ENCODE measurements around the gene SOCS3.

Gene SOCS3, protein sequence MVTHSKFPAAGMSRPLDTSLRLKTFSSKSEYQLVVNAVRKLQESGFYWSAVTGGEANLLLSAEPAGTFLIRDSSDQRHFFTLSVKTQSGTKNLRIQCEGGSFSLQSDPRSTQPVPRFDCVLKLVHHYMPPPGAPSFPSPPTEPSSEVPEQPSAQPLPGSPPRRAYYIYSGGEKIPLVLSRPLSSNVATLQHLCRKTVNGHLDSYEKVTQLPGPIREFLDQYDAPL

DNA sequence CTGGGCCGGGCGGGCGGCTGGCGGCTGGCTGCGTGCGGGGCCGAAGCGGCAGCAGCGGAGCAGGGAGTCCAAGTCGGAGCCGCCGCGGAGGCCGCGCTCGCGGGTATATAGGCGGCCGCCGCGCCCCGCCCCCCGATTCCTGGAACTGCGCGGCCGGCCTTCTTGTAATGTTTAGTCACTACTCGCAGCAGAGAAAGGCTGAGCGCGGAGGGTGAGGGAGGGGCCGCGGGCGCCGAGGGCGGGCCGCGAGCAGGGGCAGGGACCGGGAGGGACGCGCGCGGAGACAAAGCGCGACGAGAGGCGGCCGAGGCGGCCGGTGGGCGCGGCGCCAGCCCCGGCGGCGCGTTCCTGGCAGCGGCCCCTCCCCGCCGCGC is at the start of gene SOCS3:
SOCS3 (minus strand) TSS at position 81 of the 374 bp plus-strand sequence. CDS start 982 bp downstream, outside the sequence.
- DNase-seq = peak; percentile 58

DNA sequence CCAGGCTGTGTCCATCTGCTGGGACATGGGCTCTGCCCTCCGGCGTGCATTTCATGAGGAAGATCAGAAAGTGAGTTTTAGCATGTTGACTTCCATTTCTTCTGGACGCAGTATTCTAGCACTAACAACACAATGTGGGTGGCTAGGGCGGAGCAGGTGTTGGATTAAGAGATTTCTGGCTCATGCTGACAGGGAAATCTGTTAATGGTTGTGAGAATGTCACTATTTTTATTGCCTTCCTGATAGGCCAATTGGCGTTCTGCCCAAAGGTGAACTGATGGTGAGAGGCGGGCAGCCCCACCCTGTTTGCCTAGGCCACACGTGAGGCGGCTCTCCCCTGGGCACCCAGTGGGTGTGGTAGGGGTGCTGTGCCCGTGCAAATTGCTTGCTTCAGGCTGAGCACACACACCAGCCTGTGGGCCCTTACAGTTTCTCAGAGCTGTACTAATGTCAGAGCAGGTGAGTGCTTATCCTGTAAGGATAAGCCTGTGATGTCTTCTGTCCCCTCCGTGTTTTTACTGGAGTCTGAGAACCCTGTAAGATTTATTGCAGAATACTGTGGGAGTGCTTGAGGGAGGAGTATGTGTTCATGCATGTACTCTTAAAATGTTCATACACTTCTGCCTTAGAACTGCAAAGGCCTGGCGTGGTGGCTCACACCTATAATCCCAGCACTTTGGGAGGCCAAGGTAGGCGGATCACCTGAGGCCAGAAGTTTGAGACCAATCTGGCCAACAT is 49.5 kb upstream of the SOCS3 start:
- no peak for DNase-seq

GRCh38 chr17:78408476-78409050 is 48.7 kb upstream of the SOCS3 start:
- no peak for DNase-seq

- no peak for DNase-seq
Measured at GRCh38 chr17:78407387-78408000, 47.6 kb upstream of the SOCS3 start.

DNA sequence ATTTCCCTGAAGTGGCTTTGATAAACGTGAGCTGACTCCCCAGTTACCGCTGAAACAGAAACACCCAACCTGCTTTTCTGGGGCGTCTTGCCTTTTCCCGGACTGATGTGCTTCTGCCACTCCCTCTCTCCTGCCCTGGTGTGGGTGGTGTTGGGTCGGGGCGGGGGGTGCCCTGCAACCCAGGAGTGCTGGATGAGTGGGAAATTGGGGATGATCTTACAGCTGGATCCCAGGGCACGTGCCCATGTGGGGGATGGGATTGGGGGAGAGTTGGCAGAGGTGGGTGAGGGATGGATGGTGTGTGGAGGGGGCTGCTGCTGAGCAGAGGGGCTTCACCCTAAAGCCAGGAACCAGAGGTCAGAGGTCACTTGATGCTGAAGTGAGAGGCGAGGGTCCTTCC is 47.0 kb upstream of the SOCS3 start:
- DNase-seq = no peak

- no peak for DNase-seq
Measured at GRCh38 chr17:78406396-78406795, 46.5 kb upstream of the SOCS3 start.

DNA sequence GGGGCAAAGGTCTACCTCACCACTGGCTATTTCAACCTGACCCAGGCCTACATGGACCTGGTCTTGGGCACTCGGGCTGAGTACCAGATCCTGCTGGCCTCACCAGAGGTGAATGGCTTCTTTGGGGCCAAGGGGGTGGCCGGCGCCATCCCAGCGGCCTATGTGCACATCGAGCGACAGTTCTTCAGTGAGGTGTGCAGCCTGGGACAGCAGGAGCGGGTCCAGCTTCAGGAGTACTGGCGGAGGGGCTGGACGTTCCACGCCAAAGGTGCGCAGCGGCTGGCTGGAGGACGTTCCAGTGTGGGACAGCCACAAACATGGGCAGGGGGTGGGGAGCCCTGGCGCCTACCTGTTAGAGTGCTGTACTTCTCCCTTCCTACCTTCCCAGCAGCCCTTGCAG is 43.9 kb upstream of the SOCS3 start:
- DNase-seq = no peak

DNA sequence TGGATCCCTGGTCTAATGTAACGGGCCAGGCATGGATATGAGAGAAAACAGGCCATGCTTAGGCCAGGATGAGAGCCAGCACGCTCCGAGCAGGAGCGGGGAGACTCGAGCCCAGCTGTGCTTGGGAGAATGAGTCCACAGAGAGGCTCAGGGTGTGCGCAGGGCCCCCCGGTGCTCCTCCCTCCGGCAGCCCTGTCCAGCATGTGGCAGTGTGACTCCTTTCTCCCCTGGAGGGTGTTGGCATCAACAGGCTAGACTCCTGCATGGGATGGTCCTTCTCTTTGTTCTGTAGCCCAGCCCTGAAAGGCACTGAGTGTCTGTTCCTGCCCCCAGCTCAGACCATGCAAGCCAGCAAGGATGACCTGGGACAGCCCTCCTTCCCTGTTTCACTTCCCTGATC is 42.0 kb upstream of the SOCS3 start:
- no peak for DNase-seq

DNA sequence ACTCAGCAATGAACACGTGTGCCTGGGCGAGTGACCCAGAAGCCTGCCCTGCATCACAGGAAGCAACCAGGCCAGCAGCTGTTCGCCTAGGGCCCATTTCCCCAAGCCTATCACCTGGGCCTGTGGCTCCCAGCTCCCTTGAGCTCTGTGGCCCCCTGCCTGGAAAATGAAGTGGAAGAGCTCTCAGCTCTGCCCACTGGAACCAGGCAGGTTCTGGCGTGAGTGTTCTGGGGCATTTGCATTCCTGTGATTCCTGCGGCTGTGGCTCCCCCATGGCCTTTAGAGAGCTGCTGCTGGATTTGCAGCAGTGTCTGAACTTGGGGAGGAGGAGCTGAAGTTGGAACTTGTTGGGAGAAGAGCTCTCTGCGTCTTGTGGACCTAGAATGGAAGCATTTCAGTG is 41.4 kb upstream of the SOCS3 start:
- DNase-seq = no peak

- no peak for DNase-seq
Measured at GRCh38 chr17:78400581-78401240, 40.8 kb upstream of the SOCS3 start.

DNA sequence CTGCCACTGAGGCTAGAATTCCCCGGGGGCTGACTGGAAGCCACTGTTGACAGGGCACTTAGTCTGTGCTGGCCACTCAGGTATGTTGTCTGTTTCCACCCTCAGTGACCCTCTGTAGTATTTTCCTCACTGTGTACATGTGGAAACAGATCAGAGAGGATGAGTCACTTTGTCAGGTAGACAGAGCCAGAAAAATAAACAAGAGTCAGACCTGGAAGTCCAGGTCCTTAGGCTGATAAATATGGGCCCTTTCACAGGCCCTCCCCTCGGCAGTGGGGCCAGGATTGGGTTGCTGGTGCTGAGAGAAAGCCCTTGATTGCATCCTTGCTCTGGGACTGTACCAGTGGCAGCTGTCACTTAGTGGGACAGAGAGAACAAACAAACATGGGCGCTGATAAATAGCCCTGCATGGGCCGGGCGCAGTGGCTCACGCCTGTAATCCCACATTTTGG is 39.8 kb upstream of the SOCS3 start:
- no peak for DNase-seq

DNA sequence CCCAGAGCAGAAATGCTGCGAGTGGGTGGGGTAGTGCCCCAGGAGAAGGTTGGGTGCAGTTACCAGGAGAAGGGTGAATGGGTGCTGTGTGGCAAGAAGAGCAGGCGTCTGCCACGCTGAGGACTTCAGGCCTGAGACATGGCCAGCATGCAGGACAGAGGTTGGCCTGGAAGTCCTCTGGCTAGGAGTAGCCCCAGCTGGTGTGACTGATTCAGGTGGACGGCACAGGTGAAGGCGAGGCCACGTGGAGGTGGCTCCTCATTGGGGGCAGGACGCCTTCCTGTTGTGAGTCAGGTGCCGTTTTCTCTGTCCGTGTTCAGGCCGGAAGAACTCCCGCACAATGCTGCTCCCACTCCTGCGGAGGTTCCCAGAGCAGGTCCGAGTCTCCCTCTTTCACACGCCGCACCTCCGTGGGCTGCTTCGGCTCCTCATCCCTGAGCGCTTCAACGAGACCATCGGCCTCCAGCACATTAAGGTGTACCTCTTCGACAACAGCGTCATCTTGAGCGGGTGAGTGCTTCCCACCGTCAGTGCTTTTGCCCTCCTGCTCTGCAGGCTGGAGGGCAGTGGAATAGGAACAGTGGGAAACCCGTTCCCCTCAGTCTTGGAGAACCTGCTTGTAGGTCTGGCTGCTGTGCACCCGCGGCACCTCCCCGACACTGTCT is 39.3 kb upstream of the SOCS3 start:
- DNase-seq = no peak

DNA sequence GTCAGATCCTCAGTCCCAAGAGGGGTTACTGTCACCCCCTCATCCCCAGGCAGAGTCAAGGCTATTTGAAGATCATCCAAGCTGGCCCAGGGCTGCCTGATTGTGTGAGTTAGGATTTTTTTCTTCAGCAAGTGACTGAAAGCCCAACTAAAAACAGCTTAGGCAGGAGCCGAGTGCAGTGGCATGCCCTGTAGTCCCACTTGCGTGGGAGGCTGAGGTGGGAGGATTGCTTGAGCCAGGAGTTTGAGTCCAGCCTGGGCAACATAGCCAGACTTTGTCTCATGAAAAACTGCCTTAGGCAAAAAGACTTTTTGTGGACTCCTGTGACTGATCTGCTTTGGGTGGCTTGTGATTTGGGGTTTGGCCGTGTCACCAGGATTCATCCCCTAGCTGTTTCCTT is 38.5 kb upstream of the SOCS3 start:
- DNase-seq = no peak

- no peak for DNase-seq
Measured at GRCh38 chr17:78397681-78398101, 37.8 kb upstream of the SOCS3 start.

GRCh38 chr17:78396441-78397337 is 36.8 kb upstream of the SOCS3 start:
- DNase-seq = no peak

DNA sequence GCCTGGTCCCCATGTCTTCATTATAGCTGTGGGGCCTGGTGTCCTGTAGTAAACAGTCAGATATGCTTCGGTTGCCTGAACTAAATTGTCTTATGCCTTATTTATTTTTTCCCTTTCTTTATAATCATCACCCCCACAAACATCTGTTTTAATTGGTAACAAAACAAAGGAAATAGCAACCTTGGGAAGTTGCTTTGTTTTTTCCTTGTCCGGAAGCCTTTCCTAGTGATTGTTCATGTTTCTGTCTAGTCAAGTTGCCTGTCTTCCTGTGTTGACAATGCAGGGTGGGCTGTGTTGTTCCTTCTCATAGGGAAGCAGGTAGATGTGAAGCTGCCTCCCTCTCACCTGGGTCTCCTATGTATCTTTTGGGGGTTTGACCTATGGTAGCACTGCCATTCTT is 35.3 kb upstream of the SOCS3 start:
- DNase-seq = no peak

GRCh38 chr17:78394209-78394608 is 34.3 kb upstream of the SOCS3 start:
- DNase-seq = no peak

DNA sequence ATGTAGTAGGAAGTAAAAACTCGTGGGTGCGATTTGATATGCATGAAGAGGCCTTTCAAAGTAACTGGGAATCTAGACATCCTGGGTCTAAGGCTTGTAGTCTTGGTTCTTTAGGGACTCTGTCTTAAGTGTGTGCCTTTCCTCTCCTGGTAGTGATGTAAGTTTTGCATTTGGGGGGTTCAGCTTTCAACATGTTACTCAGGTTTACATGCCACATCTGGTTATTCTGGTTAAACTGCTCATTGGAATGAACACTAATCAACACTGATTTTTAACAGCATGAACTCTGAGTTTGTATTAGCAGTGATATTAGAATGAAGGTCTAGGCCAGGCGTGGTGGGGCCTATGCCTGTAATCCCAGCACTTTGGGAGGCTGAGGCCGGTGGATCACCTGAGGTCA is 33.7 kb upstream of the SOCS3 start:
- no peak for DNase-seq

DNA sequence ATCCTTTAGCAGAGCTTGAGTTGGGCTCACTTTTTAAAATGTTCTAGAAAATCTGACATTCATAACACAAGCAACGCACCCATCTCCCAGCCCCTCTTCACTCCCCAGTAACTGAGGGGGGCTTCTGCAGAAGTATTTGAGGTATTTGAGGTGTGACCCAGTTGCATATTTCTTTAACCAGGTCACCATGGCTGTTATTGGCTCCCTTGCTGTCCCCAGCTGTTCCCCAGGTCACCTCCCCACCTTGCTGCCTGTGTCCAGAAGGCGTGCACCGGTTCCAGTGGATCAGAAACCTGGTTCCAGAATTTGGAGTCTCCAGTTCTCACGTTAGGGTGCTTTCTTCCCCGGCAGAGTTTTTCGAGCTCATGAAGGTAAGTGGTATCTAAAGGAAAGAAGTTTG is 32.4 kb upstream of the SOCS3 start:
- no peak for DNase-seq

- DNase-seq = no peak
Measured at GRCh38 chr17:78391843-78392242, 32.0 kb upstream of the SOCS3 start.

DNA sequence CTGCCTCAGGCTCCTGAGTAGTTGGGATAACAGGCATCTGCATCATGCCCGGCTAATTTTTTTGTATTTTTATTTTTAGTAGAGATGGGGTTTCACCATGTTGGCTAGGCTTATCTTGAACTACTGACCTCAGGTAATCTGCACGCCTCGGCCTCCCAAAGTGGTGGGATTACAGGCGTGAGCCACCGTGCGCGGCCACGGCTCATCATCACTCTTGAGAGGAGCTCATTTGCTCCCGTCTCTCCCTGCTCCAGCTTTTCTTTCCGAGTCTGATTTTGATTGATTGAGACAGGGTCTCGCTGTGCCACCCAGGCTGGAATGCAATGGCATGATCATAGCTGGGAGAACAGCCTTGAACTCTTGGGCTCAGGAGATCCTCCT is 31.2 kb upstream of the SOCS3 start:
- no peak for DNase-seq

Data from midbrain (tissue), 1 donor.